AML-193 (cell line): ENCODE data around the gene DLGAP1.
"Not testable (repeated sequence)": the region's sequence is repeated elsewhere in the genome, so short reads cannot be mapped to it uniquely, and the experiment has no call there.

Source experiments
- DNase-seq, 2 experiments: peaks; one replicate each; lab custom pipeline; 2025; lab: John Stamatoyannopoulos, UW

Gene DLGAP1

GRCh38 chr18:3604498-3605408, 850.4 kb downstream of the DLGAP1 start:
- DNase-seq, result peak; percentile 94 to 95

GRCh38 chr18:3604235-3604497, 850.9 kb downstream of the DLGAP1 start:
- DNase-seq, result no peak

GRCh38 chr18:3603421-3604234, 851.5 kb downstream of the DLGAP1 start:
- peak; percentile 85 to 88 for DNase-seq

DNA sequence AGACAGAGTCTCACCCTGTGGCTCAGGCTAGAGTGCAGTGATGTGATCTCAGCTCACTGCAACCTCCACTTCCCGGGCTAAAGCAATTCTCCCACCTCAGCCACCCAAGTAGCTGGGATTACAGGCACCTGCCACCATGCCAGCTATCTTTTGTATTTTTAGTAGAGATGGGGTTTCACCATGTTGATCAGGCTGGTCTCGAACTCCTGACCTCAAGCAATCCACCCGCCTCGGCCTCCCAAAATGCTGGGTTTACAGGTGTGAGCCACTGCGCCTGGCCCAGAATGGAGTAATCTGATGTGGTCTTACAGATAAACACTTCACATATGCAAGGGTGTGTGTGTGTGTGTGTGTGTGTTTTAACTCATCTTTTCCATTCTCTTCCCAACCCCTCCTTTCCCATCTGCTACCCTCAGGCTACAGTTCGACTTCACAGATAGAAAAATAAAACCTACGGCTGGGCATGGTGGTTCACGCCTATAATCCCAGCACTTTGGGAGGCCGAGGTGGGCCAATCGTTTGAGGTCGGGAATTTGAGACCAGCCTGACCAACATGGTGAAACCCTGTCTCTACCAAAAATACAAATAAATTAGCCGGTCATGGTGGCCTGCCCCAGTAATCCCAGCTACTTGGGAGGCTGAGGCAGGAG, 853.9 kb downstream of the DLGAP1 start:
- not testable (repeated sequence) for DNase-seq

DNA sequence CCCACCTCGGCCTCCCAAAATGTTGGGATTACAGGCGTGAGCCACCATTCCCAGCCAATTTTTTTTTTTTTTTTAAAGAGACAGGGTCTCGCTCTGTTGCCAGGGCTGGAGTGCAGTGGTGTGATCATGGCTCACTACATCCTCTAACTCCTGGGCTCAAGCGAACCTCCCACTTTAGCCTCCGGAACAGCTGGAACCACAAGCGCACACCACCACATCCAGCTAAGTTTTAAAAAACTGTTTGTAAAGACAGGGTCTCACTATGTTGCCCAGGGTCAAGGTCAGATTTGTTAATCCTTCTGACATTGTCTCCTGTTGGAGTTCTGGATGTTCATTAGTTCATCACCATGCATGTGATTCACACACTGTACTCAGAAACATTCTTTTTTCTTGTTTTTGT, 855.2 kb downstream of the DLGAP1 start:
- no peak for DNase-seq

DNA sequence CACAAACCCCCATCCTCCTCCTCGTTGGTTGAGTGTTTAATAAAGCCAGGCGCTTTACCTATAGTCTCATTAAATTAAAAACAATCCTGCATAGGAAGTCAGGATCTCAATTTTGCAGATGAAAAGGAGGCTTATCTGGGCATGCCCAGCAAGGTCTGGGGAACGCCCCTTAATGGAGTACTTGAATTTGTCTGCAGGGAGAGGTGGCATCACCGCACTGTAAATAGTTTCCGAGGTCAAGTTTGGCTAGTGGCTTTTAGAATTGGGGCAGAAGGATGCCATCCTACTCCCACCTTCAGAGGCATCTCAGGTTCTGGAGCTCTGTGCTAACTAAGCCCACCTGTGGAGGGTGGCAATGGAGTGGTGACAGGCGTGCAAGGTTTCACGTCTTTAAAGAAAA, 855.9 kb downstream of the DLGAP1 start:
- no peak for DNase-seq

- DNase-seq, result no peak
Measured at GRCh38 chr18:3598581-3598980, 856.5 kb downstream of the DLGAP1 start.

- no peak for DNase-seq
Measured at GRCh38 chr18:3597409-3598357, 857.4 kb downstream of the DLGAP1 start.

DNA sequence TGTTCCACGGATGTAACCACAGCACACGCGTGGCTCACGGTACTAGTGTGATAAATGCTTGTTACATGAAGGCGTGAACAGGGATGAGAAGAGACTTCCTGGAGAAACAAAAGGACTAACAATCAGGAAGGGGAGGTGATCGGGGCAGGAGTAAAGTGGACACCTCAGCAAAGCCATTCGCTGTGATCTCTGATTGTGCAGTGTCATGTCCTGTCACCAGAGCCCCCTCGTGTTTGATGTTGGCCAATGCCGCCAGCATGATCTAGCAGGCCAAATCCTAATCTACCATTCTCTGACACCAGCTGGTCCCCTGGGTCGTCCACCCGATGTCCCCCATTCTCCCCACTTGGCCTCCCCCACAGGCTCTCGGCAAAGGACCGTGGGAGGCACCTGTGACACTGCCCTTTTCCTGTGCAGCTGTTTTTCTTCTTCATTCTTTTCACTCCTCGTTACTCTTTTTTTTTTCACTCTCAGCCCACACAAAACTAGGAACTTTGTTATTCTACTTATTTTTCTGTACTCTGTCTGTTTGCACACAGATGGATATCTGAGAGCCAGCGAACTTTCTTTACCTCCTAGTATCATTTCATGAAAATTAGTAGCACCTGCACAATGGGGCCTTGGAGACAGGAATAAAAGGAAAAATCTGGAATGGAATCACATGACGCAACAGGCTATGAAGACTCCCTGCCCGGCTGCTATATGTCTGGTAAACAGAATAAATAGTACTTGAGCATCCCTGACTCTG, 858.3 kb downstream of the DLGAP1 start:
- DNase-seq, result no peak

- DNase-seq, result no peak
Measured at GRCh38 chr18:3596324-3596636, 858.8 kb downstream of the DLGAP1 start.

- peak; percentile 76 to 78 for DNase-seq
Measured at GRCh38 chr18:3595369-3596273, 859.5 kb downstream of the DLGAP1 start.

- DNase-seq, result no peak
Measured at GRCh38 chr18:3594760-3595368, 860.2 kb downstream of the DLGAP1 start.

- peak; percentile 73 to 76 for DNase-seq
Measured at GRCh38 chr18:3593904-3594759, 861.0 kb downstream of the DLGAP1 start.

- peak in 1 of 2 experiments; percentile 23 for DNase-seq
Measured at GRCh38 chr18:3593381-3593903, 861.7 kb downstream of the DLGAP1 start.

DNA sequence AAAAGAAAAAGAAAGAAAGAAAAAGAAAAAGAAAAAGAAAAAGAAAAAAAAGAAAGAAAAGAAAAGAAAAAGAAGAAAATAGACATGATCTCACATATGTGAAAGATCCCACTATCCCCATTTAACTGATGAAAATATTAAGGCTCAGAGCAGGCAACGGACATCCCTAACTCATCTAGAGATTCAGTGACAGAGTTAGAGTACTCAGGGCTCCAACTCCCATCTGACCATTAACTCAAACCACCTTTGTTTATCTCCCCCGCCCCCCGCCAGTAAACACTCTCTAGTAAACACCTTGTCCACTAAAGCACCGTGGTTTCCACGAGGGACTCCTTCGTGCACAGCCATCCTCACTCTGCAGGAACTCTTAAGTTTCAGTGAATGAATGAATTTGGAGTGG, 862.2 kb downstream of the DLGAP1 start:
- no peak for DNase-seq

DNA sequence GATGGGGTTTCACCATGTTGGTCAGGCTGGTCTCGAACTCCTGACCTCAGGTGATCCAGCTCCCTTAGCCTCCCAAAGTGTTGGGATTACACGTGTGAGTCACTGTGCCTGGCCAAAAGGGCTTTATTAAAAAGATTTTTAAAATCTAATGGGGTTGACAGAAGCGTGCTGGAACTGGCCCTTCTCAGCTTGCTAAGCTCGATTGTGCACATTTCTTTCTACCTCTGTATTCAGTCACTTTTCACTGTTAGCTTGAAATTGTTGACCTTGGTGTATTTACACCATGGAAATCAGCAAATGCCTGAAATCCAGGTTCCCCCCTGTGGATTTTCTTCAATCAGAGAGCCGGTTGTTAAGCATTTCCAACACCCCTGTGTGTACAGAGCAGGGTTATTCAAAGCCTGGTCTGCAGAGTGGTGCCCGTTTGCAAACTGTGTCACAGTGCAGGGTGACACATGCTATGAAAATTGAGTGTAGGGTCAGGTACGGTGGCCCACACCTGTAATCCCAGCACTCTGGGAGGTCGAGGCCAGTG, 864.9 kb downstream of the DLGAP1 start:
- no peak for DNase-seq

- DNase-seq, result peak; percentile 79 to 83
Measured at GRCh38 chr18:3585656-3586509, 869.2 kb downstream of the DLGAP1 start.
